Loucy (cell line): ENCODE results near the gene PRM2.

Source experiments
- CTCF ChIP-seq: fragments of 200-600 bp; sonication (generic); conservative IDR thresholded peaks from 2 replicates; pipeline ENCODE4 v1.5.1; 2014; ENCODE audit warnings: mild to moderate bottlenecking, antibody characterized with exemption, low read length
- EZH2phosphoT487 ChIP-seq: fragments of 200-600 bp; IDR thresholded peaks from 2 replicates; pipeline ENCODE4 v1.6.1; 2018; ENCODE audit warnings: antibody characterized with exemption, mild to moderate bottlenecking, moderate library complexity, borderline replicate concordance

GRCh38 chr16:11256661-11257130, 19.6 kb downstream of the PRM2 start:
- TF ChIP-seq CTCF, result no peak
- no peak for TF ChIP-seq EZH2phosphoT487
